SU-DHL-6 (cell line): ENCODE data around the gene GDF7.
A peak's percentile ranks its signal among the peaks of the same experiment; 100 is the strongest.

Experiments used
- H2AFZ ChIP-seq: fragments of 200-600 bp; sonication (generic); 2 replicates; pipeline ENCODE4 v1.6.1; 2014; ENCODE audit warnings: low read depth, mild to moderate bottlenecking, moderate library complexity, mixed read lengths, antibody characterized with exemption, low read length; ENCODE audit not compliant: severe bottlenecking
- H3F3A ChIP-seq: fragments of 200-600 bp; shearing (Covaris generic); 2 replicates; pipeline ENCODE4 v1.6.0; 2016; ENCODE audit warnings: antibody characterized with exemption, mild to moderate bottlenecking; ENCODE audit not compliant: insufficient read depth
- H3K27ac ChIP-seq: fragments of 200-600 bp; sonication (generic); 2 replicates; pipeline ENCODE4 v1.5.1; 2016; ENCODE audit warnings: low read depth, mild to moderate bottlenecking, low read length, moderate library complexity, mixed read lengths
- H3K27me3 ChIP-seq: fragments of 200-600 bp; sonication (generic), shearing (Covaris generic); 2 replicates; pipeline ENCODE4 v1.6.0; 2014; ENCODE audit warnings: mild to moderate bottlenecking, low read length
- H3K36me3 ChIP-seq: fragments of 200-600 bp; sonication (generic); 2 replicates; pipeline ENCODE4 v1.6.1; 2014; ENCODE audit warnings: mild to moderate bottlenecking, low read length, mixed read lengths
- H3K4me2 ChIP-seq: fragments of 300-600, 200-600 bp; shearing (Covaris generic), sonication (generic); 2 replicates; pipeline ENCODE4 v1.6.0; 2014; ENCODE audit warnings: low read length, low read depth, mild to moderate bottlenecking; ENCODE audit not compliant: poor library complexity, severe bottlenecking
- H3K4me3 ChIP-seq: fragments of 200-600 bp; sonication (generic); 2 replicates; pipeline ENCODE4 v1.5.1; 2014; ENCODE audit warnings: antibody characterized with exemption, low read length, mild to moderate bottlenecking, mixed read lengths; ENCODE audit not compliant: insufficient read depth, poor library complexity, severe bottlenecking
- H3K79me2 ChIP-seq: fragments of 200-600 bp; sonication (generic); 2 replicates; pipeline ENCODE4 v1.6.1; 2014; ENCODE audit warnings: mild to moderate bottlenecking, low read length, moderate library complexity; ENCODE audit not compliant: insufficient read depth
- H3K9ac ChIP-seq: fragments of 200-600 bp; sonication (generic); 2 replicates; pipeline ENCODE4 v1.7.0; 2014; ENCODE audit warnings: mild to moderate bottlenecking, low read length
- H3K9me2 ChIP-seq: fragments of 200-600 bp; sonication (generic); replicated peaks from 2 replicates; pipeline ENCODE4 v1.6.1; 2014; ENCODE audit warnings: low read length; ENCODE audit not compliant: insufficient read depth
- H3K9me3 ChIP-seq: fragments of 200-600 bp; sonication (generic); 2 replicates; pipeline ENCODE4 v1.6.1; 2014; ENCODE audit warnings: low read length, mixed read lengths; ENCODE audit not compliant: insufficient read depth
- H4K20me1 ChIP-seq: fragments of 200-600 bp; sonication (generic); 2 replicates; pipeline ENCODE4 v1.6.1; 2014; ENCODE audit warnings: low read depth, mild to moderate bottlenecking, antibody characterized with exemption, low read length, moderate library complexity, mixed read lengths
- CTCF ChIP-seq: fragments of 200-600 bp; sonication (generic); IDR thresholded peaks from one replicate; pipeline ENCODE4 v1.5.1; 2017; ENCODE audit warnings: antibody characterized with exemption, mild to moderate bottlenecking, low read length, moderate library complexity; ENCODE audit not compliant: insufficient read depth, poor library complexity, severe bottlenecking
- EZH2phosphoT487 ChIP-seq: fragments of 200-600 bp; sonication (generic), shearing (Covaris generic); conservative IDR thresholded peaks from 2 replicates; pipeline ENCODE4 v1.6.1; 2018; ENCODE audit warnings: mild to moderate bottlenecking, antibody characterized with exemption, low read length, moderate library complexity, mixed read lengths

The GDF7 gene

GRCh38 chr2:20666304-20667150 lies at the start of gene GDF7:
Gene GDF7 (plus strand): TSS chr2:20667144. CDS start chr2:20667240, 96 bp downstream.
- H3K4me3 ChIP-seq: peak within 1 kb of the TSS; percentile 43
- peak within 1 kb of the TSS; percentile 27; the same call in 1 of the 2 replicates for H3K9ac ChIP-seq
- H3K4me2 ChIP-seq: peak within 1 kb of the TSS; percentile 55
- H4K20me1 ChIP-seq: no peaks in the 10 kb centered on the region
- TF ChIP-seq CTCF (no peak), EZH2phosphoT487 (no peak)
- H3K27me3 ChIP-seq: no peaks in the 10 kb centered on the region
- no peaks in the 10 kb centered on the region for H3K79me2 ChIP-seq
- H3K9me2 ChIP-seq: no peaks in the 10 kb centered on the region
- H3K27ac ChIP-seq: no peak within 1 kb of the TSS
- no peaks in the 10 kb centered on the region for H3F3A ChIP-seq
- H3K9me3 ChIP-seq: no peaks in the 10 kb centered on the region
- no peaks in the 10 kb centered on the region for H3K36me3 ChIP-seq
- H2AFZ ChIP-seq: peak within 1 kb of the TSS; percentile 70

GRCh38 chr2:20617892-20618467 lies 49.0 kb upstream of the GDF7 start:
- Histone ChIP-seq H3K9ac (no peak overlapping the region), H3K27me3 (no peaks in the 10 kb centered on the region), H3K79me2 (no peaks in the 10 kb centered on the region), H3K9me3 (no peaks in the 10 kb centered on the region), H3F3A (no peaks in the 10 kb centered on the region), H3K4me3 (no peak overlapping the region), H2AFZ (no peak overlapping the region), H3K36me3 (no peaks in the 10 kb centered on the region), H4K20me1 (no peaks in the 10 kb centered on the region), H3K9me2 (no peaks in the 10 kb centered on the region), H3K27ac (no peak overlapping the region), H3K4me2 (no peak overlapping the region)
- no peak for TF ChIP-seq EZH2phosphoT487
- TF ChIP-seq CTCF: no peak

- no peaks in the 10 kb centered on the region for H3K9me2 ChIP-seq
- no peak overlapping the region for H3K27ac ChIP-seq
- H4K20me1 ChIP-seq: no peaks in the 10 kb centered on the region
- TF ChIP-seq CTCF (no peak), EZH2phosphoT487 (no peak)
- no peaks in the 10 kb centered on the region for H3K79me2 ChIP-seq
- H2AFZ ChIP-seq: no peak overlapping the region
- no peaks in the 10 kb centered on the region for H3K27me3 ChIP-seq
- no peaks in the 10 kb centered on the region for H3K9me3 ChIP-seq
- no peak overlapping the region for H3K9ac ChIP-seq
- H3K4me2 ChIP-seq: no peak overlapping the region
- no peaks in the 10 kb centered on the region for H3F3A ChIP-seq
- H3K4me3 ChIP-seq: no peak overlapping the region
- H3K36me3 ChIP-seq: no peaks in the 10 kb centered on the region
These were observed 48.5 kb upstream of the GDF7 start for GRCh38 chr2:20618468-20618885.
